WTC11 (cell line): ENCODE measurements around the gene UBASH3B.

Source experiments
- CBFB ChIP-seq: sonication (generic); formaldehyde crosslinking; IDR thresholded peaks from 2 replicates; pipeline ENCODE4 v1.8.1; 2022; ENCODE audit warnings: mild to moderate bottlenecking, low read depth, missing genetic modification reagents
- CTCF ChIP-seq: fragments of 200-600 bp; IDR thresholded peaks from 2 replicates; pipeline ENCODE4 v1.8.0; 2022; ENCODE audit warnings: antibody characterized with exemption
- GABPB1 ChIP-seq: sonication (generic); formaldehyde crosslinking; IDR thresholded peaks from 2 replicates; pipeline ENCODE4 v1.8.1; 2023; ENCODE audit warnings: mild to moderate bottlenecking, missing genetic modification reagents
- GTF2I ChIP-seq: fragments of 250-450 bp; sonication (Bioruptor Pico); conservative IDR thresholded peaks from 2 replicates; pipeline ENCODE4 v1.4.0; 2021; ENCODE audit warnings: mild to moderate bottlenecking
- JAZF1 ChIP-seq: fragments of 250-450 bp; sonication (Bioruptor Pico); IDR thresholded peaks from 2 replicates; pipeline ENCODE4 v1.9.0; 2021; ENCODE audit warnings: moderate library complexity, mild to moderate bottlenecking, inconsistent platforms
- NFYB ChIP-seq: sonication (generic); formaldehyde crosslinking; conservative IDR thresholded peaks from 2 replicates; pipeline ENCODE4 v1.8.0; 2022; ENCODE audit warnings: low read depth, missing genetic modification reagents
- TP53 ChIP-seq: sonication (generic); formaldehyde crosslinking; IDR thresholded peaks from 2 replicates; pipeline ENCODE4 v1.8.1; 2023; ENCODE audit warnings: mild to moderate bottlenecking, missing genetic modification reagents
- ZBTB21 ChIP-seq: sonication (generic); formaldehyde crosslinking; IDR thresholded peaks from 2 replicates; pipeline ENCODE4 v1.8.1; 2023; ENCODE audit warnings: mild to moderate bottlenecking, missing genetic modification reagents, borderline replicate concordance
- ZNF281 ChIP-seq: sonication (generic); formaldehyde crosslinking; IDR thresholded peaks from 2 replicates; pipeline ENCODE4 v1.8.0; 2023; ENCODE audit warnings: mild to moderate bottlenecking, missing genetic modification reagents
- TF ChIP-seq, protein P1 (sequence below): sonication (generic); formaldehyde crosslinking; IDR thresholded peaks from 2 replicates; pipeline ENCODE4 v1.8.1; 2023; ENCODE audit warnings: mild to moderate bottlenecking, missing genetic modification reagents, moderate library complexity
- TF ChIP-seq, protein P2 (sequence below): sonication (generic); formaldehyde crosslinking; IDR thresholded peaks from 2 replicates; pipeline ENCODE4 v1.8.1; 2023; ENCODE audit warnings: mild to moderate bottlenecking, missing genetic modification reagents, borderline replicate concordance
- TF ChIP-seq, protein P3 (sequence below): fragments of 250-450 bp; sonication (Bioruptor Pico); IDR thresholded peaks from 2 replicates; pipeline ENCODE4 v2.1.2; 2022; ENCODE audit warnings: mild to moderate bottlenecking, moderate library complexity
- TF ChIP-seq, protein P4 (sequence below): sonication (generic); formaldehyde crosslinking; IDR thresholded peaks from 2 replicates; pipeline ENCODE4 v1.8.0; 2022; ENCODE audit warnings: mild to moderate bottlenecking, missing genetic modification reagents

GRCh38 chr11:122734848-122735496, 79.5 kb downstream of the UBASH3B start:
- TF ChIP-seq CTCF (no peak), JAZF1 (CRISPR knock-in tag) (no peak), ZNF281 (no peak), TP53 (CRISPR knock-in tag) (no peak), ZBTB21 (CRISPR knock-in tag) (no peak), CBFB (CRISPR knock-in tag) (no peak), GTF2I (CRISPR knock-in tag) (no peak), NFYB (CRISPR knock-in tag) (no peak), GABPB1 (CRISPR knock-in tag) (no peak)
- TF ChIP-seq, protein P1, sequence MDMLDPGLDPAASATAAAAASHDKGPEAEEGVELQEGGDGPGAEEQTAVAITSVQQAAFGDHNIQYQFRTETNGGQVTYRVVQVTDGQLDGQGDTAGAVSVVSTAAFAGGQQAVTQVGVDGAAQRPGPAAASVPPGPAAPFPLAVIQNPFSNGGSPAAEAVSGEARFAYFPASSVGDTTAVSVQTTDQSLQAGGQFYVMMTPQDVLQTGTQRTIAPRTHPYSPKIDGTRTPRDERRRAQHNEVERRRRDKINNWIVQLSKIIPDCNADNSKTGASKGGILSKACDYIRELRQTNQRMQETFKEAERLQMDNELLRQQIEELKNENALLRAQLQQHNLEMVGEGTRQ (CRISPR knock-in tag), result no peak
- TF ChIP-seq, protein P2, sequence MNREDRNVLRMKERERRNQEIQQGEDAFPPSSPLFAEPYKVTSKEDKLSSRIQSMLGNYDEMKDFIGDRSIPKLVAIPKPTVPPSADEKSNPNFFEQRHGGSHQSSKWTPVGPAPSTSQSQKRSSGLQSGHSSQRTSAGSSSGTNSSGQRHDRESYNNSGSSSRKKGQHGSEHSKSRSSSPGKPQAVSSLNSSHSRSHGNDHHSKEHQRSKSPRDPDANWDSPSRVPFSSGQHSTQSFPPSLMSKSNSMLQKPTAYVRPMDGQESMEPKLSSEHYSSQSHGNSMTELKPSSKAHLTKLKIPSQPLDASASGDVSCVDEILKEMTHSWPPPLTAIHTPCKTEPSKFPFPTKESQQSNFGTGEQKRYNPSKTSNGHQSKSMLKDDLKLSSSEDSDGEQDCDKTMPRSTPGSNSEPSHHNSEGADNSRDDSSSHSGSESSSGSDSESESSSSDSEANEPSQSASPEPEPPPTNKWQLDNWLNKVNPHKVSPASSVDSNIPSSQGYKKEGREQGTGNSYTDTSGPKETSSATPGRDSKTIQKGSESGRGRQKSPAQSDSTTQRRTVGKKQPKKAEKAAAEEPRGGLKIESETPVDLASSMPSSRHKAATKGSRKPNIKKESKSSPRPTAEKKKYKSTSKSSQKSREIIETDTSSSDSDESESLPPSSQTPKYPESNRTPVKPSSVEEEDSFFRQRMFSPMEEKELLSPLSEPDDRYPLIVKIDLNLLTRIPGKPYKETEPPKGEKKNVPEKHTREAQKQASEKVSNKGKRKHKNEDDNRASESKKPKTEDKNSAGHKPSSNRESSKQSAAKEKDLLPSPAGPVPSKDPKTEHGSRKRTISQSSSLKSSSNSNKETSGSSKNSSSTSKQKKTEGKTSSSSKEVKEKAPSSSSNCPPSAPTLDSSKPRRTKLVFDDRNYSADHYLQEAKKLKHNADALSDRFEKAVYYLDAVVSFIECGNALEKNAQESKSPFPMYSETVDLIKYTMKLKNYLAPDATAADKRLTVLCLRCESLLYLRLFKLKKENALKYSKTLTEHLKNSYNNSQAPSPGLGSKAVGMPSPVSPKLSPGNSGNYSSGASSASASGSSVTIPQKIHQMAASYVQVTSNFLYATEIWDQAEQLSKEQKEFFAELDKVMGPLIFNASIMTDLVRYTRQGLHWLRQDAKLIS (CRISPR knock-in tag), result no peak
- TF ChIP-seq, protein P3, sequence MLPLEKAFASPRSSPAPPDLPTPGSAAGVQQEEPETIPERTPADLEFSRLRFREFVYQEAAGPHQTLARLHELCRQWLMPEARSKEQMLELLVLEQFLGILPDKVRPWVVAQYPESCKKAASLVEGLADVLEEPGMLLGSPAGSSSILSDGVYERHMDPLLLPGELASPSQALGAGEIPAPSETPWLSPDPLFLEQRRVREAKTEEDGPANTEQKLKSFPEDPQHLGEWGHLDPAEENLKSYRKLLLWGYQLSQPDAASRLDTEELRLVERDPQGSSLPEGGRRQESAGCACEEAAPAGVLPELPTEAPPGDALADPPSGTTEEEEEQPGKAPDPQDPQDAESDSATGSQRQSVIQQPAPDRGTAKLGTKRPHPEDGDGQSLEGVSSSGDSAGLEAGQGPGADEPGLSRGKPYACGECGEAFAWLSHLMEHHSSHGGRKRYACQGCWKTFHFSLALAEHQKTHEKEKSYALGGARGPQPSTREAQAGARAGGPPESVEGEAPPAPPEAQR, result no peak
- TF ChIP-seq, protein P4, sequence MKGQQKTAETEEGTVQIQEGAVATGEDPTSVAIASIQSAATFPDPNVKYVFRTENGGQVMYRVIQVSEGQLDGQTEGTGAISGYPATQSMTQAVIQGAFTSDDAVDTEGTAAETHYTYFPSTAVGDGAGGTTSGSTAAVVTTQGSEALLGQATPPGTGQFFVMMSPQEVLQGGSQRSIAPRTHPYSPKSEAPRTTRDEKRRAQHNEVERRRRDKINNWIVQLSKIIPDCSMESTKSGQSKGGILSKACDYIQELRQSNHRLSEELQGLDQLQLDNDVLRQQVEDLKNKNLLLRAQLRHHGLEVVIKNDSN (CRISPR knock-in tag), result no peak
